ENCODE measurements around the gene FBXO2.

Gene FBXO2

DNA sequence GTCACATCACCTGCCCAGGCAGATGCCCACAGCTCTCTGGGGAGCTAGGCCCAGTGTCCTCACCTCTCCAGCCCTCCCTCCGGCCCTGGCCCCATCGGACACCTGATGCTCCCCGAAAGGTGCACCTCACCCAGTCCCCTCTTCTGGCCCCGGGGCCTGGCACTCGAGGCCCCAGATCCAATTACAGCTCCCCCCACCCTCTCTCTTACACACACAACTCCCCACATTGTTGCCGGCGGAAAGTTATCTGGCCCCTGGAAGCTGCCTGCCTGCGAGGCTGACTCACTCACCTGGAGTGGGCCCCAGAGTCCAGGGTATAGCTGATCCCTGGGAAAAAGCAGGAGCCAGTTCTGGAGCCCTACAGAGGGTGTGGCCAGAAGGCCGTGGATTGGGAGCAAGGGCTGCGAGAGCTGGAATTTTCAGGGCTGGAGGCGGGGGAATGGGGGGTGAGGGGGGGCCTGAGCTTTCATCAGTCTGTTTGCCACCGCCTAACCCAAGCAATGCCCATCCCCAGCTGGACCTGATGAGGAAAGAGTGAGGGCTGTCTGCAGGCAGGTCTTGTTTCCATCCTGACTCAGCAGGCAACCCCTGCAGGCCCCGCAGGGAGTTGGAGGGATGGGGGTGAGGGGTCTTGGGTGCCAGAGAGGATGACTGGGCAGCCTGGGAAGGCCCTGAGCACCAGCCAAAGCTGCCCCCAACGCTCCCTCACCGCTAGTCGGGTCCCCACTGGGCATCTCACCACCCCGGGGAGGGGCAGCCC lies 948 bp downstream of the FBXO2 start:
- no peak for DNase-seq (ENCODE audit: low spot score)

- no peak for DNase-seq (ENCODE audit: low spot score)
Observed at GRCh38 chr1:11652203-11652780, 1.9 kb downstream of the FBXO2 start.

GRCh38 chr1:11651017-11651416 lies 3.2 kb downstream of the FBXO2 start:
- no peak for DNase-seq (ENCODE audit: low spot score)

DNA sequence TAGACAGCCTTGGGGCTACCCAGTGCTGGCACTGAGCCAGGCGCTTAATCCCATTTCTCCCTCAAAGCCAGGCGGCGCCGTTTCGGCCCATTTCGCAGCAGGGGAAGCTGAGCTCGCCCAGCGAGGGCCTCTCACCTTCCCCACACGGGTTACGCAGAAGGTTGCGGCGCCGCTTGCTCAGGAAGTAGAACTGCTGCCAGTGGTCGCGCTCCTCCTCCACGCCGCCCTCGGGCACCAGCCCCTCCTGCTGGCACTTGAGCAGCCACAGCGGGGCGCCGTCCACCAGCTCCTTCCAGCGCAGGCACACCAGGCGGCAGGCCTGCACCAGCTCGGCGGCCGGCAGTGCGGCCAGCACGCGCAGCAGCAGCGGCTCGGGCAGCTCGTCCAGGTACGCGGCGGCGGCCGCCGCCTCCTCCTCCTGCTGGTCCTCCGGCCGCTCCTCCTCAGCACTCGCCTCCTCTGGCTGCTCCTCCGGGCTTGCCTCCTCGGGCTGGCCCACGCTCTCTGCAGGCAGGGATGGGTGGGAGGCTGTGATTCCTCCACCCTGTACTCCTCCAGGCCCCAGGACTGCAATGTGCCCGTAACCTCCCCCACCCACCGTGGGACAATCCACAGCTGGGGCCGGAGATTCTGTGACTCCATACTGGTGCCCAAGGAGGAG lies 3.8 kb downstream of the FBXO2 start:
- DNase-seq (ENCODE audit: low spot score): peak; percentile 86

DNA sequence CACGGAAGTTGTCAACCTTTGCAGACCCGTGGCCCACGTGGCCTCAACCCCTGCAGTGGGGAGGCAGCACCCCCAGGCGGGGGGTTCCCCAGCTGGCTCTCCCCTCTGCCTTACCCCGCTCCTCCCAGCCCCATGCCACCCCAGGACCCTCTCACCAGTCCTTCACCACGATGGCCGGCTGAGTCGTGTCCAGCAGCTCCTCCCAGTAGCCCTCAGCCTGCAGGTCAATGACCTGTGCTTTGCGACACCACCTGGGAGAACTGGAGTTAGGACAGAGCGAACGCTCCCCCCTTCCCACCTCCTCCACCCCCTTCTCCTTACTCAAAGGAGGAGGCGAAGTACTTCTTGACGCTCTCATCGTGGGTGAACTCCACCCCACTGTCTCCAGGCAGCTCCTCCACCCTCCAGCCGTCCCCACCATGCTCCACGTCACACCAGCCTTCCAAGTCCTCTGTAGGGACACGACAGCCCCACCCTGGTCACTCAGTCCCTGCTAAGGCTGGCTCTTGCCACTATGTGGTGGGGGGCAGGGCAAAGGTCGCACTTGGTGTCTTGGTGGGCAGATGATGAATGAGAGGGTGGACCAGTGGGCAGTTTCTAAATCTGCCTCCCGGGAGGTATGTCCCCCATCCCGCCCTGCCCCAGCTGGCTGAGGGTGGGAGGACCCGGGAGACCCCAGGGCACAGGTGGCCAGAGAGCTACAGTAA lies 4.5 kb downstream of the FBXO2 start:
- no peak for DNase-seq (ENCODE audit: low spot score)

DNA sequence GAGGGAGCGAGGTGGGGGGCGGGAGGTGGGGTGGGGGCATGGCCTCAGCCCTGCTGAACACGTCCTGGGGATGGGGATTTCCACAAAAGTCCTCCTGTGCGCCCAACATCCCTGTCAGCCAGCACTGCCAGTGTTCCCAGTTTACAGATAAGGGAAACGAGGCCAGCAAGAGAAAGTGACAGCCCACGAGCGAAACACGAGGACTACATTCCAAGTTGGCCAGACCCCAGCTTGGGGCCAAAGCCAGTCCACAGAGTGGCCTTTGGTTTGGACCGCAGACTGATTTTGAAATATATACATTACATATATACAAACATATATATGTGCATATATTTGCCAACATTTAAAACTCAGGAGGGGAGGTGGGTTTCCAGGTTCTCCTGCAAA lies 5.0 kb downstream of the FBXO2 start:
- DNase-seq (ENCODE audit: low spot score): no peak

GRCh38 chr1:11648732-11649158 lies 5.5 kb downstream of the FBXO2 start:
- peak; percentile 46 for DNase-seq (ENCODE audit: low spot score)

DNA sequence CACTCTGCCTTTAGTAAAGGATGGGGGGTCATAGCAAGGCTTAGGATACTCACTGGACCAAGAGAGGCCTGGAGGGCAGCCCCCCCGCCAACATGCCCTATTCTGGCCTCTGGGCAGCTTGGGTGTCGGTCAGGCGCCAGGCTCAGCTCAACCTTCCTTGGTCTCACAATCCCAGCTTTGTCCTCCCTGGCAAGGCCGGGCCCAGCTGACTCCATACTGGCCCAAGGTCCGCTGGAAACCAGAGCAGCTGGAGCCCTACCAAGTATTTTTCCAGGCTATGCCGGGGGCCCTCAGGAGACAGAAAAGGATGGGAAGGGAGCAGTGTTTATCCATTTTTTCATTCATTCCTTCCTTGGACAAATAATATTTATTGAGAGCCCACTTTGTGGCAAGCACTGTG lies 6.2 kb downstream of the FBXO2 start:
- DNase-seq (ENCODE audit: low spot score): no peak

DNA sequence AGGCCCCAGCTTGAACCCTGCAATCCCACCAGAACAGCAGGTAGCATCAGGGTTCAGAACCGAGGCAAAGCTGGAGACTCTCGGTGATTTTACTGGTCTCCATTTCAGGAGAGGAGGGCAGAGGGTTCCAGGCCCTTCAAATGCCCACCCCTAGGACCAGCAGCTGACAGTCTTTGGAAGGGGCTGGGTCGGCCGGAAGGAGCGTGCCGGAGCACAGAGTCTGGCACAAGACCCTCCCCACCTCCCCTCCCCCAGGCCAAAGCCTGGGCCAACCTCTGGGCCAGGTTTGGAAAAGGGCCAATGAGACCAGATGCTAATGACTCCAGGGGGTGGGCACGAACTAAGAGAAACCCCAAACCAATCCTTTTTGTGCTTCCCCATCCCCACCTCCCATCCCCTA lies 6.9 kb downstream of the FBXO2 start:
- no peak for DNase-seq (ENCODE audit: low spot score)

GRCh38 chr1:11646317-11646716 lies 7.9 kb downstream of the FBXO2 start:
- no peak for DNase-seq (ENCODE audit: low spot score)

- DNase-seq (ENCODE audit: low spot score): peak; percentile 85
Observed at GRCh38 chr1:11645670-11646265, 8.5 kb downstream of the FBXO2 start.

DNA sequence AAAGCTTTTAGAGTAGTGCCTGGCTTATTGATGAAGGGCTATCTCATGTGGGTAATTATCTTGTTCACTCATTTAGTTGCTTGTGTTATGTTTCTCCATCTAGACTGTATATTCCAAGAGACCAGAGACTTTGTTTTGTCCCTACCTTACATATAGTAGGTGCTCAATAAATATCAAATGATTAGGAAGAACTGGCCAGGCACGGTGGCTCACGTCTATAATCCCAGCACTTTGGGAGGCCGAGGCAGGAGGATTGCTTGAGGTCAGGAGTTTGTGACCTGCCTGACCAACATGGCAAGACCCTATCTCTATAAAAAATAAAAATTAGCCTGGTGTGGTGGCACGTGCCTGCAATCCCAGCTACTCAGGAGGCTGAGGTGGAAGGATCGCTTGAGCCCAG lies 9.0 kb downstream of the FBXO2 start:
- DNase-seq (ENCODE audit: low spot score): no peak

- no peak for DNase-seq (ENCODE audit: low spot score)
Observed at GRCh38 chr1:11643782-11644181, 10.4 kb downstream of the FBXO2 start.

DNA sequence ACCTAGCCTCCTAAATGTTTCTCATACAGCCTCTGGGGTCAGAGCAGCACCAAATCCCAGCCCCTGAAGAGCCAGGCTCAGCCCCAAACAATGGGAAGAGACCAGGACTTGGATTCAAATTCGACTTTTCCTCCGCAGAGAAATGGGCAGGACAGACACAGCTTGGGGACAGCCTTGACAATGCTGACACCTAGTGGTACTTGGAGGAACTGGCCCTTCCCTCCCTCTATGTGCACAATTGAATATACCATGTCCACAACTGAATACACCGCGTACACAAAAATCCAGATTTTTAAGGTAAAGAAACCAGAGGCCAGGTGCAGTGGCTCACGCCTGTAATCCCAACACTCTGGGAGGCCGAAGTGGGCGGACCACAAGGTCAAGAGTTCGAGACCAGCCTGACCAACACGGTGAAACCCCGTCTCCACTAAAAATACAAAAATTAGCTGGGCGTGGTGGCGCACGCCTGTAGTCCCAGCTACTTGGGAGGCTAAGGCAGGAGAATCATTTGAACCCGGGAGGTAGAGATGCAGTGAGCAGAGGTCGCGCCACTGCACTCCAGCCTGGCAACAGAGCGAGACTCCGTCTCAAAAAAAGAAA lies 11.7 kb downstream of the FBXO2 start:
- DNase-seq (ENCODE audit: low spot score): peak; percentile 91

DNA sequence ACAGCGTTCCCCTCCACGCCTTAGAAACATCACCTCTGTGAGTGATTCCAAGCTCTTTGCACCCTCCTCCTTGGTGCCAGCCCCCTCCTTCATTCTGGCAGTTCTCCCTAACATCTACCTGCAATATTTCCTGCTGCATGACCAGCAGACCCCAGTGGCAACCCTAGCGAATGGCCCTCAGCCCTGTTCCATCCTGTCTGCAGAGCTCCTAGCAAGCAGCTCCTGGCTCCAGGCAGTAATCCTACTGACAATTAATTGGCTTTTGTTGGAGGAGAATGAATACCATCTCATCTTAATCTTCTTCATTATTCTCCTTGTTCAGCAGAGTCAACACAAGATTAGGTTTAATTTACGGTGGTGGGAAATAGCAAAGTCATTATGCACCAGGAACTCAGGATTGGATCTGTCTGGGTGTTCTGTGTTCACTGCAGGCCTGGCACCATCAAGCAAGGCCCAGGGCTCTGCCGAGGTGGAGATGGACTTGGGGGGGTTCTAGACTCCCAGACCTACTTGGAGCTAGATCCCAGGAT lies 12.4 kb downstream of the FBXO2 start:
- DNase-seq (ENCODE audit: low spot score): no peak

- no peak for DNase-seq (ENCODE audit: low spot score)
Observed at GRCh38 chr1:11640944-11641343, 13.3 kb downstream of the FBXO2 start.

GRCh38 chr1:11640101-11640500 lies 14.1 kb downstream of the FBXO2 start:
- no peak for DNase-seq (ENCODE audit: low spot score)

DNA sequence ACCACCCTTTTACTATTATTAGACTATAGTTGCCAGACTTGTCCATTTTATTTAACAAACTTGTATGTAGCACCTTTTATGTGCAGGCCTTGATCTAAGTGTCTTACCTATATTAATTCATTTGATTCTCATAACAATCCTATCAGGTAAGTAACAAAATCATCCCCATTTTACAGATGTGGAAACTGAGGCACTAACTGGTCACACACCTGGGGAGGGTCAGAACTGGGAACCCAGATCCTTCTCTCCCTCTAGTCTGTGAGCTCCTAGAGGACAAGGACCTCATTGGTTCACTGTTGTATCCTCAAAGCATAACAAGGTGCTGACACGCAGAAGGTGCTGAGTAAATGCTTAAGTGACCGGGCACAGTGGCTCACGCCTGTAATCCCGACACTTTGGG lies 14.9 kb downstream of the FBXO2 start:
- no peak for DNase-seq (ENCODE audit: low spot score)

- no peak for DNase-seq (ENCODE audit: low spot score)
Observed at GRCh38 chr1:11638121-11638520, 16.1 kb downstream of the FBXO2 start.

DNA sequence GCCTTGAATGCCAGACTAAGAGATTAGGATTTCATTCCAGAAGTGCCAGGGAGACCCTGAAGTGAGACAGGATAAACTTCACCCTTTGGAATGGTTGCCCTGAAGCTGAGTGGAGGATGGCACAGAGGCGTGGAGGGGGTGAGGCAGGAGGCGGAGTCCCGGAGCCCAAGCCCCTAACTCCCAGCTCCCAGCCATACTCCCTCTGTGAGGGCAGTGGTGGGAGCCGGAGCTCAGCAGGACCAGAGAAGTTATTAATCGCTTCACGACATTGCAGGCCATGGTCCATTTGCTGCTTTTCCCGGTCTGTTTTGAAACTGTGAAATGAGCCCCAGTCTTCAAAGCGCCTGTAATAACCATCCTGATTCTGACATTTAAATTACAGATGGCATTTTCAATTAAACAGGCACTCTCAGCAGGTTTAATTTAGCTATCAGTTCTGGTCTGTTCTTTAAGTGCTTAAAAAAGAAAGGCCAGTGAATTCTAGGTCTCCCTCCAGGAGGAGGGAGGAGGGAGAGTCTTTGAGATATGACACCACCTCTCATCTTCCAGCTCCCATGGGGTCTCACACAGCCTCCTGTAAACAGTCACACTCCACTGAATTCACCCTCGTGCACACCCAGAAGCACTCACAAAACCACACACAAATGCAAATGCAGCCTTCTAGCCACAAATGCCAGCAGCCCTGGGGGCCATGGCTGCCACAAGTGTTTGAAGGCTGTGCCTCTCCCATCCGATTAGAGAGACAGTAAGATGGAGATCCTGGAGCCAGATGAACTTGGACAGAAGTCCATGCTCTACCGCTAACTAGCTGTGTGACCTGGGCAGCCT lies 19.6 kb downstream of the FBXO2 start:
- DNase-seq (ENCODE audit: low spot score): no peak
